Ovary (tissue), 3 donors: ENCODE results near the gene AIPL1.

Experiments used
- CTCF ChIP-seq, 3 donors: fragments of 450-650 bp in 2 of 3; fragments of 200-600 bp in 1 of 3; IDR thresholded peaks; one replicate each; pipeline versions ENCODE4 v1.5.1 to v1.8.0; 2016 to 2022; ENCODE audit warnings: antibody characterized with exemption in 3 of 3, mild to moderate bottlenecking in 1 of 3
- EP300 ChIP-seq: sonication (generic); formaldehyde crosslinking; IDR thresholded peaks from one replicate; pipeline ENCODE4 v1.6.1; 2017; ENCODE audit warnings: antibody characterized with exemption
- POLR2A ChIP-seq: fragments of 450-650 bp; IDR thresholded peaks from one replicate; pipeline ENCODE4 v1.6.1; 2017; ENCODE audit warnings: antibody characterized with exemption, mild to moderate bottlenecking, moderate library complexity
- donor health status: DM: no; HTN: no; CAD: no.

- TF ChIP-seq EP300 (no peak), POLR2A (no peak), CTCF (IDR thresholded peaks at IDR 0.05) (no peak)
Observed at GRCh38 chr17:6463616-6464445, 28.9 kb upstream of the AIPL1 start.
